ENCODE measurements around the gene SPAG8. TPM values are rescaled to one million over a fixed set of nuclear protein-coding genes. Genes with fewer than 3 reads are reported as not detected.

Gene SPAG8
- total and polyA plus RNA-seq, 11 donors: 0.58 to 4.2 (median 2.5) TPM

- 96 to 100% (median 97%) methylated on average over 8 of the region's 8 CpGs for WGBS, 4 donors
- Histone ChIP-seq H3K9me3 (no peaks in the 10 kb centered on the region), H3K36me3 (peaks cover 0 to 82% (median 57%) of the 10 kb centered on the region in 9 donors), H3K27ac (no peak overlapping the region), H3K4me3 (no peak overlapping the region), H3K4me1 (peaks cover 0 to 3% (median 1%) of the 10 kb centered on the region in 12 donors), H3K27me3 (no peaks in the 10 kb centered on the region)
- DNase-seq (no peak), ATAC-seq (no peak)
- TF ChIP-seq POLR2A (IDR thresholded peaks at IDR 0.05) (no peak), CTCF (IDR thresholded peaks at IDR 0.05) (no peak)
- intact Hi-C loops (cut with DNase I): no loop called here
Measured at GRCh38 chr9:35806101-35806500, 6.0 kb downstream of the SPAG8 start.

GRCh38 chr9:35801328-35802128 is 10.5 kb downstream of the SPAG8 start:
- Histone ChIP-seq H3K4me3 (no peak overlapping the region), H3K36me3 (peaks cover 0 to 66% (median 47%) of the 10 kb centered on the region in 9 donors), H3K27me3 (no peaks in the 10 kb centered on the region), H3K27ac (no peak overlapping the region), H3K4me1 (peaks cover 0 to 6% (median 0%) of the 10 kb centered on the region in 12 donors), H3K9me3 (no peaks in the 10 kb centered on the region)
- 87 to 91% (median 91%) methylated on average over 13 of the region's 13 CpGs for WGBS, 4 donors
- ATAC-seq: no peak
- intact Hi-C loops (cut with DNase I): loop anchor here in 1 of 10 donors (5.0 kb wide), 1 partner anchor 41 kb away; no protein-coding TSS in a partner anchor
- no peak for TF ChIP-seq CTCF (IDR thresholded peaks at IDR 0.05)
- no peak for TF ChIP-seq POLR2A (IDR thresholded peaks at IDR 0.05)
- no peak for DNase-seq

GRCh38 chr9:35800530-35800929 is 11.5 kb downstream of the SPAG8 start:
- H3K4me3 ChIP-seq: no peak overlapping the region
- ATAC-seq: no peak
- 77 to 90% (median 86%) methylated on average over 7 of the region's 7 CpGs for WGBS, 4 donors

More at GRCh38 chr9:35800530-35800929, 11.5 kb downstream of the SPAG8 start:
- no peak for TF ChIP-seq POLR2A (IDR thresholded peaks at IDR 0.05)
- no peak for TF ChIP-seq CTCF (IDR thresholded peaks at IDR 0.05)
- H3K27me3 ChIP-seq: no peaks in the 10 kb centered on the region
- no peak for DNase-seq
- intact Hi-C loops (cut with DNase I): loop anchor here in 1 of 10 donors (5.0 kb wide), 1 partner anchor 42 kb away; no protein-coding TSS in a partner anchor
- peaks cover 0 to 6% (median 0%) of the 10 kb centered on the region in 12 donors for H3K4me1 ChIP-seq
- peaks cover 0 to 56% (median 37%) of the 10 kb centered on the region in 9 donors for H3K36me3 ChIP-seq
- no peaks in the 10 kb centered on the region for H3K9me3 ChIP-seq
- H3K27ac ChIP-seq: no peak overlapping the region
